ENCODE measurements around the gene FGL2. TPM values are rescaled to one million over a fixed set of nuclear protein-coding genes. Genes with fewer than 3 reads are reported as not detected.

The FGL2 gene
- total RNA-seq, 1 donor = under 0.01 TPM

GRCh38 chr7:77246026-77246640 lies 46.5 kb upstream of the FGL2 start:
- Histone ChIP-seq H3K4me3 (ENCODE audit: insufficient read depth, low read length) (no peak overlapping the region), H3K27ac (ENCODE audit: low read depth, low read length) (no peak overlapping the region), H3K27me3 (ENCODE audit: insufficient read depth, low read length) (no peaks in the 10 kb centered on the region), H4K20me1 (ENCODE audit: insufficient read depth, low read length) (no peaks in the 10 kb centered on the region), H3K4me2 (ENCODE audit: insufficient read depth, low read length) (peak overlapping the region; percentile 0), H3K4me1 (ENCODE audit: insufficient read depth, low read length) (peaks cover 8% of the 10 kb centered on the region), H3K36me3 (ENCODE audit: insufficient read depth, low read length) (no peaks in the 10 kb centered on the region), H3K9me3 (ENCODE audit: low read depth, low read length) (no peaks in the 10 kb centered on the region), H3K79me2 (ENCODE audit: insufficient read depth, low read length) (no peaks in the 10 kb centered on the region), H2AFZ (ENCODE audit: low read length) (peak overlapping the region; percentile 54)
- no peak for DNase-seq (ENCODE audit: insufficient read length, low spot score, missing footprints)
- no peak for TF ChIP-seq CTCF (IDR thresholded peaks at IDR 0.05; ENCODE audit: extremely low read depth, low read depth, low read length)

- no peak overlapping the region for H3K27ac ChIP-seq (ENCODE audit: low read depth, low read length)
- H3K4me2 ChIP-seq (ENCODE audit: insufficient read depth, low read length) = no peak overlapping the region
These were observed 45.6 kb upstream of the FGL2 start for GRCh38 chr7:77245015-77245755.

GRCh38 chr7:77244222-77244934 lies 44.8 kb upstream of the FGL2 start:
- H3K9me3 ChIP-seq (ENCODE audit: low read depth, low read length) = no peaks in the 10 kb centered on the region
- H3K4me2 ChIP-seq (ENCODE audit: insufficient read depth, low read length) = no peak overlapping the region
- no peaks in the 10 kb centered on the region for H3K79me2 ChIP-seq (ENCODE audit: insufficient read depth, low read length)
- H3K27me3 ChIP-seq (ENCODE audit: insufficient read depth, low read length) = no peaks in the 10 kb centered on the region
- DNase-seq (ENCODE audit: insufficient read length, low spot score, missing footprints) = no peak
- H3K4me3 ChIP-seq (ENCODE audit: insufficient read depth, low read length) = no peak overlapping the region
- no peak for TF ChIP-seq CTCF (IDR thresholded peaks at IDR 0.05; ENCODE audit: extremely low read depth, low read depth, low read length)
- no peak overlapping the region for H2AFZ ChIP-seq (ENCODE audit: low read length)
- no peaks in the 10 kb centered on the region for H4K20me1 ChIP-seq (ENCODE audit: insufficient read depth, low read length)
- H3K27ac ChIP-seq (ENCODE audit: low read depth, low read length) = no peak overlapping the region
- H3K36me3 ChIP-seq (ENCODE audit: insufficient read depth, low read length) = no peaks in the 10 kb centered on the region
- H3K4me1 ChIP-seq (ENCODE audit: insufficient read depth, low read length) = peaks cover 8% of the 10 kb centered on the region

More at GRCh38 chr7:77245015-77245755, 45.6 kb upstream of the FGL2 start:
- Histone ChIP-seq H2AFZ (ENCODE audit: low read length) (peak overlapping the region; percentile 40), H3K4me3 (ENCODE audit: insufficient read depth, low read length) (no peak overlapping the region), H3K36me3 (ENCODE audit: insufficient read depth, low read length) (no peaks in the 10 kb centered on the region), H4K20me1 (ENCODE audit: insufficient read depth, low read length) (no peaks in the 10 kb centered on the region), H3K4me1 (ENCODE audit: insufficient read depth, low read length) (peaks cover 8% of the 10 kb centered on the region), H3K79me2 (ENCODE audit: insufficient read depth, low read length) (no peaks in the 10 kb centered on the region), H3K27me3 (ENCODE audit: insufficient read depth, low read length) (no peaks in the 10 kb centered on the region), H3K9me3 (ENCODE audit: low read depth, low read length) (no peaks in the 10 kb centered on the region)
- TF ChIP-seq CTCF (IDR thresholded peaks at IDR 0.05; ENCODE audit: extremely low read depth, low read depth, low read length) = no peak
- DNase-seq (ENCODE audit: insufficient read length, low spot score, missing footprints) = no peak

- Histone ChIP-seq H3K4me2 (ENCODE audit: insufficient read depth, low read length) (no peak overlapping the region), H3K36me3 (ENCODE audit: insufficient read depth, low read length) (no peaks in the 10 kb centered on the region), H3K9me3 (ENCODE audit: low read depth, low read length) (no peaks in the 10 kb centered on the region), H3K4me3 (ENCODE audit: insufficient read depth, low read length) (no peak overlapping the region), H4K20me1 (ENCODE audit: insufficient read depth, low read length) (no peaks in the 10 kb centered on the region), H3K79me2 (ENCODE audit: insufficient read depth, low read length) (no peaks in the 10 kb centered on the region), H3K27me3 (ENCODE audit: insufficient read depth, low read length) (no peaks in the 10 kb centered on the region), H3K27ac (ENCODE audit: low read depth, low read length) (no peak overlapping the region), H2AFZ (ENCODE audit: low read length) (no peak overlapping the region), H3K4me1 (ENCODE audit: insufficient read depth, low read length) (peaks cover 15% of the 10 kb centered on the region)
- DNase-seq (ENCODE audit: insufficient read length, low spot score, missing footprints) = no peak
- TF ChIP-seq CTCF (IDR thresholded peaks at IDR 0.05; ENCODE audit: extremely low read depth, low read depth, low read length) = no peak
These were observed 42.9 kb upstream of the FGL2 start for GRCh38 chr7:77242554-77242953.
